GM18511 (cell line): ENCODE data around the gene SCN5A.

ENCODE experiments used
- ATAC-seq: cut with Tn5 transposase; IDR thresholded peaks from one replicate; pipeline ENCODE4 v1.9.1; 2021; ENCODE audit warnings: mild to moderate bottlenecking, moderate library complexity; ENCODE audit not compliant: unreplicated experiment

Gene SCN5A

GRCh38 chr3:38603731-38604131, 45.8 kb downstream of the SCN5A start:
- no peak for ATAC-seq

DNA sequence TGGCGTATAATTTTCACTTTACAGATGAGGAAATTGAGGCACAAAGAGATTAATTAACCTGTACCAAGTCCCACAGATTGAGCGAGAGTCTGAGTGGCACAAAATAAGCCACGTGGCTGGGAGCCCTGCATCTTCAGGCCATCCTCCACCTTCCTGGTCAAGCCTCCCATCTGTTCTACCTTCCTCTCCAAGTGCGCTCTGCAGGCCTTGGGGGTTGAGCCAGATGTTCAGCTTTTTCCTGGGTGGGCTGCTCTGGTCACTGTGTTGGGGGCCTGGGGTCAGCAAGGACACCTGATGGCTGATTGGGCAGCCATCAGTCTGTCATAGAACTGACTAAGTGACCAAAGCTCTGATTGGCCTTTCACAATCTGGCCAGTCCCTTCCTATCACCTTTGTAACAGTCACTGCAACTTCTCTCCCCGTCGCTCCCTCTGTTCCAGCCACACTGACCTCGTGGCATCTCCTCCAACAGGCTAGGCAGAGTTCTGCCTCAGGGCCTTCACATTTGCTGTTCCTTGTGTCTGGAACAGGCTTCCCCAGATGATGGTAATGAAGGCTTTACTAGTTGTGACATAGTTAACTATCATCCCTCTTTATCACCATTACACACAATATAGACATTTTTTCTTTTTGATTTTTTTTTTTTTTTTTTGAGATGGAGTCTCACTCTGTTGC, 46.8 kb downstream of the SCN5A start:
- no peak for ATAC-seq

GRCh38 chr3:38601956-38602550, 47.4 kb downstream of the SCN5A start:
- ATAC-seq, result no peak

GRCh38 chr3:38600551-38600950, 48.9 kb downstream of the SCN5A start:
- no peak for ATAC-seq

DNA sequence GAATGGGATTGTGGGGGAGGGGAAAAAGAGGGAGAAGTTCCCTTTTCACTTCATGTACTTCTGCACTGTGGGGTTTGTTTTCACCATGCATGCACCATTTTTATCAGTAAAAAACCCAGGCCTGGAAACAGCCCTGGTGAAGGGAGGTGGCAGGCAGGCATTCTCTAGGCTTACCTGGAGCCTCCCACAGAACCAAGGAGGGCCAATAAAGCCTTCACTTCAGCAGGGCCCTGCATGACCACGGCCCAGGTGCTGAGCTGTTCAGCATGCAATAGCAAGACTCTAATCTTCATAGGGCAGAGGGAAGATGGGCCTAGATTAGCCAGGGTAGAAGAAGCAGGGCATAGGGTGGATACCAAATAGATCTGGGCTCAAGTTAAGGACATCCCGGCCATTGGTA, 49.6 kb downstream of the SCN5A start:
- no peak for ATAC-seq

DNA sequence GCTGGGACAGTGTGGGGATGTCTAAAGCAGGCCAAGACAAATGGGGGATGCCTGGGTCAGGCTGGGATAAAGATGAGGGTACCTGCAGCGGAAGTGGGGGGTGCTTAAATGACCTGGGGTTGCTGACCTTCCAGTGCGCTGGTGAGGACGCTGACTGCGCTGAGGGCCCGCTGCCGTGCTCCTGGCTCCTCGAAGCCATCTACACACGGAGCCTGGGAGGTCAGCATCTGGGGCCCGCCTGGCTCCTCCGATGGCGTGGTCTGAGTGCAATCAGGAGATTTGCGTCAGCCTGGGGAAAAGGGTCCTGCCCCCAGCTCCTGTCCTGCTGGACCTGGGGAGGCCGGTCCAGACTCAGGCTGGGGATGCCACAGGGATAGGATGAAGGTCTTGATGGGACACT, 50.7 kb downstream of the SCN5A start:
- no peak for ATAC-seq

DNA sequence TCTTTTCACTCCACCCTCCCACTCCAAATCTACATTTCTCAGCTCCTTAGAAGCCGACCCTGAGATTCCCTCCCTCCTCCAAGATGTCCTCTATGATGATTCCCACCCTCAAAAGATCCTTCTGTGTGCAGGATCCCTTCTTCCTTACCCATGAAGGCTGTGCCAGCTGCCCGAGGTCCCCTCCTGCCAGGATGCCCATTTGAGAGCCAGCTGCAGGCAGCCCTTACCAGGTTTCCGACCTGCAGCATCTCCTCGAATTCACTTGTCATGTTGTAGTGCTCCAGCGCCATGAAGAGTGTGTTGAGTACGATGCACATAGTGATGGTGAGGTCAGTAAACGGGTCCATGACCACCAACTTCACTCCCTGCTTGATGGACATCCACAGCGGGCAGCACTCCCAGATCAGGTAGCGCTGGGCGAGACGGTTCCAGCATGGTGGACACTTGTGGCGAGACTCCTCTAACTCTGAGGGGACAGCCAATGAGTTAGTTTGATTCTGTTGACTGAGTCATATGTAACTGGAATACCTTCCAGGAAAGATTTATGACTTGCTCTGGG, 51.9 kb downstream of the SCN5A start:
- no peak for ATAC-seq

DNA sequence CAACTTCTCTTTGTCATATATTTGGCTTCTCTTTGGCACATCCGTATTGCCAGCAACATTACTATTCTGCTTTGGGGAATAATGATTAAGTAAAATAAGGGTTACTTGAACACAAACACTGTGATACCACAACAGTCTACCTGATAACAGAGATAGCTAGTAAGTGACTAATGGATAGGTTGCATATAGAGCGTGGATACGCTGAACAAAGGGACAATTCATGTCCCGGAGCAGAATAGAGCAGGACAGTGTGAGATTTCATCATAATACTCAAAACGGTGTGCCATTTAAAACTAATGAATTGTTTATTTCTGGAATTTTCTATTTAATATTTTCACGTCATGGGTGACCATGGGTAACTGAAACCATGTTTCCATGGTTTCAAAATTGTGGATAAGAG, 54.1 kb downstream of the SCN5A start:
- no peak for ATAC-seq

DNA sequence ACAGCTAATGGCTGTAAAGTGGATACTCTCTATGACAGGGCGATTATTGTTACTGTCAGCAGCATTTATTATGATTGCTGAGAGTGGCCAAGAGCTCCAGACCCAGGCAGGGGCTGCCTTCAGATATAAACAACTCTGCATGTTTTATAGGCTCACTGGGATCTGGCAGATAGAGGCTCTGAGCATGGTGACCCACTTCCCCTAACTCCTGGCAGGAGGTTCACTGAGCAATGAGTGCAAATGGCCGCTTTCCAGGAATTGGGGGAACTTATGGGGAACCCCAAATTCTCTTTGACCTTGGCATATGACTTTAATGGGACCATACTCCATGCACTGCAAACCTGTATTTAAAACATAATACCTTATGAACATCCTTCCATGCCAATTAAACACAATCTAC, 59.0 kb downstream of the SCN5A start:
- ATAC-seq, result no peak

- ATAC-seq, result no peak
Measured at GRCh38 chr3:38588995-38589937, 60.2 kb downstream of the SCN5A start.

DNA sequence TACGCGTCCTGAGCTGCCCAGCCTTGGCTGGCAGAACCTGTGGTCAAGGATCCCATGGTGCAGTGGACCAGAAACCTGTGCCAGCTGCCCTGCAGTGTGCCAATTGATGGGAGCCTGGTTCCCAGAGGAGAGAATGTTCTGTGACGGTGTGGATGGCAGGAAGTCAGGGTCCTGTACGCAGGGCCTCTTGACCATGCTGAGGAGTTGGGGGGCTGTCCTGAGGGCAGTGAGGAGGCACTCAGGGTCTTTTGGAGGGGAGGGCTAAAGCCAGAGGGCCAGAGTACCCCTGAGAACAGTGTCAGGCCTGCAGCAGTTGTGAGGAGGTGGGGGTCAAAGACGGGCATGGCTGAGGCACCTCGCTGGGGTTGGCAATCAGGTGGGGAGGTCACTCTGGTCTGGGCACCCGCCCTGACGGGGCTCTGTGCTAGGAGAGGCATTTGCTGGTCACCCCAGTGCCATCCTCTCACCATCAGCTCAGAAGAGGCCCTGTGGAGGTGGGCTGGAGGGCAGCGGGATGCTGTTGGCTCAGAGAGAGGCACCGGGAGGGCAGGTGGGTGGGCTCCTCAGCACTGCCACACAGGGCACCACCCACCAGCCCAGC, 61.0 kb downstream of the SCN5A start:
- no peak for ATAC-seq

DNA sequence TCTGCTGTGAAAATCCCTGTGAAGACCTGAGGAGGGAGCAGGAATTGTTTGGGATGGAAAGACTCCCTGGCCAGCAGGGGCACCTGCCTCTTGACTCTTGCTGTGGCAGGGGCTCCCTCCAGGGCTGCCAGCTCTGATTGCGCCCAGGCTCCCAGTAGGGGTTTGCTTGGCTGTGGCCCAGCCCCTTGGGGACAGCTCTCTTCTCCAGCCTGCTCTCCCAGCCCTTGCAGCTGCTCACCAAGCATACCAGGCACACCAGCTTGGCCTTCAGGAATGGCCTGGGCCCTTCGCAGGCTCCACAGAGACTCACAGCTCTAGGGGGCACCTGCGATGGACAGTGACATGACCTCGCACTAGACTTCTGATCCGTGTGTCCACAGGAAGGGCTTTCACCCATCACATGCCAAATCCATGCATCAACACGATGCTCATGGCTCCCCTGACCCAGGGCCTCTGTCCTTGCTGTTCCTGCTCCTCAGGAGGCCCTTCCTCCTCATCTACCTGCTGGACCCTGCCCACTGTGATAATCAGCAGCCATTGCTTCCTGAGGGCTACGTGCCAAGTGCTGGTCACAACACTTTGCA, 61.8 kb downstream of the SCN5A start:
- ATAC-seq, result no peak

GRCh38 chr3:38586546-38587520, 62.7 kb downstream of the SCN5A start:
- ATAC-seq, result no peak

- no peak for ATAC-seq
Measured at GRCh38 chr3:38585791-38586420, 63.6 kb downstream of the SCN5A start.

DNA sequence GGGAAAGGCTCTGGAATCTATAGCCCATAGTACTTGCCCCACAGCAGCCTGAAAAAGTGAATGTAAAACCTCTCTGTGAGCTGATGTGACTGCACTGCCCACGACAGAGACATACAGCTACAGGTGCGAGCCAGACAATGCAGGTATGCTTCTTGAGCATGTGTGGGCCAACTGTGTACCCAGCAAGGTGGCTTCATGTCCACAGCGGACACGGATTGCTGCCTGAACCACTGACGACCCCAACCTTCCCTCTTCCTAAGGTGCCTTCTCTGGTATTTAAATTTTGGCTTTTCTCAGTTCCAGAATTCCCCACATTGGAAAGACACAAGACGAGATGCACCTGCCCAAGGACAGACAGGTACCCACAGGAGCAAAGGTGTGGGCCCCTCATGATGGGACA, 65.8 kb downstream of the SCN5A start:
- ATAC-seq, result no peak

GRCh38 chr3:38582941-38583645, 66.4 kb downstream of the SCN5A start:
- no peak for ATAC-seq

- ATAC-seq, result no peak
Measured at GRCh38 chr3:38582316-38582715, 67.2 kb downstream of the SCN5A start.

DNA sequence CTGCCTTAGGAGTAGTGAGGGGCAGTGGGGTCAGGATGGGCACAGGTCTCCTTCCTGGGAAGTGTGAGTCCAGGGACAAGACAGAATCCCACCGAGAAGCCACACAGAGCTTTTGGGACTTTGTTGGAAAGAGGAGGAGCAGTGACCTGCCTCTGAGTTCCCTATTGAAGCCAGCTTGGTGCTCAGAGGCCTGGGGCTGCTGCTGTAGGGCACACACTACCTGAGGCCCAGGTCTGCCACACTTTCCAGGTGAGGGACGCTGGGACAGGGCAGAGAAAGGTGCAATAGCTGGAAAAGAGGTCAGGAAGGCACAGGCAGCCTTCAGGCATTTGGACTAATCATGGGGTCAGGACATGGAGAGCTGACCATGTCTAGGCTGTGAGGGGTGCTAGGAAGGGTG, 67.7 kb downstream of the SCN5A start:
- no peak for ATAC-seq
